ENCODE results near the gene ACBD7. TPM values are rescaled to one million over a fixed set of nuclear protein-coding genes. Genes with fewer than 3 reads are reported as not detected.

The ACBD7 gene
- total and polyA plus RNA-seq, 9 of the 15 experiments (the other 6 are each of a cell fraction or from before 2014, with no cell fraction given): 0.21 to 3.2 (median 0.84) TPM

- TF ChIP-seq ZNF717 (CRISPR knock-in tag; IDR thresholded peaks at IDR 0.05) (no peak), HSF4 (CRISPR knock-in tag; IDR thresholded peaks at IDR 0.05; ENCODE audit: borderline replicate concordance) (no peak), SIRT6 (IDR thresholded peaks at IDR 0.05; ENCODE audit: low read depth, low read length) (no peak), ZNF695 (CRISPR knock-in tag; IDR thresholded peaks at IDR 0.05) (no peak), PHF21A (IDR thresholded peaks at IDR 0.05; ENCODE audit: borderline replicate concordance, low read depth) (no peak; the same call in 1 of the 2 replicates), ILF3 (IDR thresholded peaks at IDR 0.05; ENCODE audit: borderline replicate concordance) (0 out of 2 replicates have a peak, but pooled peaks have one; percentile 30), ZNF518B (CRISPR knock-in tag; IDR thresholded peaks at IDR 0.05) (no peak), HNRNPH1 (optimal IDR thresholded peaks at IDR 0.05; ENCODE audit: low read depth, low read length) (no peak), ATF7 (IDR thresholded peaks at IDR 0.05) (peak; percentile 86), PCBP2 (IDR thresholded peaks at IDR 0.05; ENCODE audit: low read depth, low read length, poor library complexity, severe bottlenecking) (no peak), ZBTB2 (IDR thresholded peaks at IDR 0.05) (peak; percentile 96), ZBTB7A (IDR thresholded peaks at IDR 0.05; ENCODE audit: borderline replicate concordance, control insufficient read depth, low read depth, low read length) (no peak), MXI1 (IDR thresholded peaks at IDR 0.05; ENCODE audit: low read depth, low read length) (peak; percentile 74), BMI1 (IDR thresholded peaks at IDR 0.05; ENCODE audit: low read length) (peak; percentile 82), SIX5 (IDR thresholded peaks at IDR 0.05; ENCODE audit: borderline replicate concordance in 1 of 2, insufficient read depth in 1 of 2, low read depth in 1 of 2, low read length in 2 of 2) (no peak), BCOR (IDR thresholded peaks at IDR 0.05) (no peak), DLX4 (CRISPR knock-in tag; IDR thresholded peaks at IDR 0.05) (no peak), ZNF324 (CRISPR knock-in tag; IDR thresholded peaks at IDR 0.05) (no peak), RBM14 (IDR thresholded peaks at IDR 0.05; ENCODE audit: borderline replicate concordance, insufficient read depth, low read depth, low read length) (no peak)
- TF ChIP-seq, protein P1, sequence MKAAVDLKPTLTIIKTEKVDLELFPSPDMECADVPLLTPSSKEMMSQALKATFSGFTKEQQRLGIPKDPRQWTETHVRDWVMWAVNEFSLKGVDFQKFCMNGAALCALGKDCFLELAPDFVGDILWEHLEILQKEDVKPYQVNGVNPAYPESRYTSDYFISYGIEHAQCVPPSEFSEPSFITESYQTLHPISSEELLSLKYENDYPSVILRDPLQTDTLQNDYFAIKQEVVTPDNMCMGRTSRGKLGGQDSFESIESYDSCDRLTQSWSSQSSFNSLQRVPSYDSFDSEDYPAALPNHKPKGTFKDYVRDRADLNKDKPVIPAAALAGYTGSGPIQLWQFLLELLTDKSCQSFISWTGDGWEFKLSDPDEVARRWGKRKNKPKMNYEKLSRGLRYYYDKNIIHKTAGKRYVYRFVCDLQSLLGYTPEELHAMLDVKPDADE (conservative IDR thresholded peaks at IDR 0.05; ENCODE audit: control insufficient read depth, low read depth, low read length): no peak; the same call in 1 of the 2 replicates
Observed at GRCh38 chr10:15097011-15097812, 8.6 kb upstream of the ACBD7 start, which contains the start of gene RPP38 (continued).
